Heart left ventricle (tissue), 16 donors: ENCODE results near the gene HOXB8. TPM values are rescaled to one million over a fixed set of nuclear protein-coding genes. Genes with fewer than 3 reads are reported as not detected.

Experiments used
- ATAC-seq, 4 donors: fragments of 200-7000 bp; cut with Tn5 transposase; one replicate each; pipeline ENCODE4 v1.9.1; 2020 to 2022; ENCODE audit warnings: moderate library complexity in 4 of 4, mild to moderate bottlenecking in 3 of 4, moderate number of reproducible peaks in 1 of 4
- DNase-seq, 5 donors: peaks; one replicate each; pipeline ENCODE4 v3.0.0-alpha.2; 2020
- H3K27ac ChIP-seq, 12 donors: fragments of 200-600 bp; sonication (generic) in 4 of 12; one replicate each; pipeline versions ENCODE4 v1.5.0 to v1.8.0; 2016 to 2022; ENCODE audit warnings: mild to moderate bottlenecking in 2 of 12
- H3K27me3 ChIP-seq, 9 donors: fragments of 200-600 bp; sonication (generic) in 2 of 9; one replicate each; pipeline versions ENCODE4 v1.5.1 to v1.8.0; 2016 to 2022; ENCODE audit warnings: mild to moderate bottlenecking in 3 of 9
- H3K36me3 ChIP-seq, 9 donors: fragments of 200-600 bp; sonication (generic) in 2 of 9; one replicate each; pipeline versions ENCODE4 v1.5.0 to v1.8.0; 2018 to 2022; ENCODE audit warnings: mild to moderate bottlenecking in 2 of 9
- H3K4me1 ChIP-seq, 12 donors: fragments of 200-600 bp; sonication (generic) in 4 of 12; one replicate each; pipeline versions ENCODE4 v1.5.0 to v1.8.0; 2016 to 2022; ENCODE audit warnings: mild to moderate bottlenecking in 3 of 12
- H3K4me3 ChIP-seq, 12 donors: fragments of 200-600 bp; sonication (generic) in 4 of 12; one replicate each; pipeline versions ENCODE4 v1.5.0 to v1.8.0; 2017 to 2022; ENCODE audit warnings: mild to moderate bottlenecking in 9 of 12, moderate library complexity in 4 of 12
- H3K9me3 ChIP-seq, 12 donors: fragments of 200-600 bp; sonication (generic) in 4 of 12; one replicate each; pipeline versions ENCODE4 v1.5.0 to v1.8.0; 2016 to 2022; ENCODE audit warnings: mild to moderate bottlenecking in 1 of 12
- POLR2A ChIP-seq, 2 donors: fragments of 450-650 bp; IDR thresholded peaks; one replicate each; pipeline ENCODE4 v1.6.1; 2017; ENCODE audit warnings: antibody characterized with exemption in 2 of 2, mild to moderate bottlenecking in 2 of 2, moderate library complexity in 2 of 2
- WGBS, 4 donors: extraction: QIAGEN DNeasy Blood & Tissue Kit in 2 of 4; methylation state at CpG; one replicate each; pipeline versions ENCODE4 v1.1.5 to v1.1.7; 2013 to 2018; 5-methylcytosine and 5-hydroxymethylcytosine counted together
- intact Hi-C, 10 donors: fragments of 100-400 bp; cut with DNase I; formaldehyde crosslinking; loops; one replicate each; pipeline versions ENCODE4 v1.11.1 to v1.14.2; 2022
- polyA plus RNA-seq, 2 donors: library from polyadenylated mRNA; stranded (reverse); fragments of 200-250 nt; gene quantifications; one replicate each; pipeline ENCODE4 v1.2.3, GENCODE V29; 2013
- total RNA-seq, 9 donors: library from RNA; depleted of rRNA in 2 of 9; stranded (reverse); fragments of >200 nt in 2 of 9; fragmentation: NEBNext Ultra II Directional in 3 of 9; extraction: Animal tissue kit (Norgen Biotek cat#: 25700) in 3 of 9; gene quantifications; one replicate each; pipeline versions ENCODE4 v1.1.0 to v1.2.4, GENCODE V29; 2016 to 2023
- TF ChIP-seq, protein P1 (sequence below), 12 donors: fragments of 200-600 bp; sonication (generic) in 4 of 12; IDR thresholded peaks; one replicate each; pipeline versions ENCODE4 v1.5.0 to v1.8.0; 2018 to 2022; ENCODE audit warnings: antibody characterized with exemption in 12 of 12, mild to moderate bottlenecking in 5 of 12
- donor health status: ischemic (EF 13 %, LVEDD 7.1; RV severe dilation, severe dysfunction).
- donor health status: healthy with polysubstance abuse.
- donor health status: DM: no; HTN: yes; CAD: no.
- donor health status: DM: no; HTN: no; CAD: no.
- donor health status: ischemic (EF 25% LVEDD 6.9; RV normal size, moderate dysfunction).
- donor health status: ischemic (EF 25% LVEDD 5.7; RV mildly dilated, moderate dysfunction).
- donor health status: healthy.
- donor health status: DM: yes; HTN: yes; CAD: no.
- donor health status: ischemic (EF 35%, LVEDD 5.7; RV mildly dilated, moderate dysfunction).
- donor health status: nonischemic (EF 11% LVEDD 7.7; RV severe dilation, severe dysfunction).
- donor health status: DM: yes; HTN: yes; CAD: no.
- donor health status: PGD.
- donor health status: ischemic (EF 29% LVEDD 5.4; RV normal size, mild dysfunction).
- donor health status: nonischemic (EF 23%, LVEDD 6.1; RV moderate dilation, normal function).

The HOXB8 gene
- total and polyA plus RNA-seq, 11 donors: not detected

DNA sequence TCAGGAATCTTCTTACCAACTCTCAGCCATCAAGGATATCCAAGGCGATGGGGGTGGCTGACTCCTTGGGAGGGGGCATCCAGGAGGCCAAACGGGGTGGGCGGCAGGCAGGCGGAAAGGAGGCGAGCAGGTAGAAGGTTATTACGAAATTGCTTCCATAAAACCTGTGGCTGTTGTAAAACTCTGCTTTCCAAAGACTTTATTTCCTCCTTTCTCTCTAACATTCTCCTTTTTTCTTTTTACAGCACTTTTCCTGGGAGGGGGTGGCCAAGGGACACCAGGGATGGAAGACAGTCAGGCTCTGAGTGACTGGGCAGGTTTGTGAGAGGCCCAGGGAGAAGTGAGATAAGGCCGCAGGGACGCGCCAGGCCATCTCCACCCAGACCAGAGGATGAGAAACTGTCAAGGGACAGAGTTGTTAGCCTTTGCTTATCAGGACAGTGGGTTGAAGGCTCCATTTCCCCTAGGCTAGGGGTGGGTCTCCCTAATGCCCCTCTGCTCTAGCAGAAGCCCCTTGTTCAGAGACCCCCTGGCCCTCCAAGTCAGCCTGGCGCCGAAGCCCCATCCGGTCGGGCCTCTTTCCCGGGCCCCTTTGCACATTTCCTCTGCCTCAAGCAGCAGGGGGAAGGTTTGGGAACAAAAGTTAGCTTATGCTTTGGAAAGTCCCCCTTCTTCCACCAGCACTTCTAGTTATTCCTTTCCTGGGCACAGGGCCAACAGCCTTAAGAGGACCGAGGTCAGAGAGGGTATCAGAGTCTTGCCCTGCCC, 16.0 kb upstream of the HOXB8 start:
- Histone ChIP-seq H3K27ac (no peak overlapping the region), H3K36me3 (no peaks in the 10 kb centered on the region), H3K4me1 (peaks cover 4 to 19% (median 8%) of the 10 kb centered on the region in 12 donors), H3K4me3 (no peak overlapping the region), H3K9me3 (no peaks in the 10 kb centered on the region), H3K27me3 (peaks cover 91 to 100% (median 100%) of the 10 kb centered on the region in 9 donors)
- DNase-seq (no peak), ATAC-seq (no peak)
- intact Hi-C loops: no loop called here
- 13 to 14% (median 13%) methylated on average over 15 of the region's 15 CpGs for WGBS, 4 donors
- no peak for TF ChIP-seq POLR2A (IDR thresholded peaks at IDR 0.05)
- TF ChIP-seq, protein P1, sequence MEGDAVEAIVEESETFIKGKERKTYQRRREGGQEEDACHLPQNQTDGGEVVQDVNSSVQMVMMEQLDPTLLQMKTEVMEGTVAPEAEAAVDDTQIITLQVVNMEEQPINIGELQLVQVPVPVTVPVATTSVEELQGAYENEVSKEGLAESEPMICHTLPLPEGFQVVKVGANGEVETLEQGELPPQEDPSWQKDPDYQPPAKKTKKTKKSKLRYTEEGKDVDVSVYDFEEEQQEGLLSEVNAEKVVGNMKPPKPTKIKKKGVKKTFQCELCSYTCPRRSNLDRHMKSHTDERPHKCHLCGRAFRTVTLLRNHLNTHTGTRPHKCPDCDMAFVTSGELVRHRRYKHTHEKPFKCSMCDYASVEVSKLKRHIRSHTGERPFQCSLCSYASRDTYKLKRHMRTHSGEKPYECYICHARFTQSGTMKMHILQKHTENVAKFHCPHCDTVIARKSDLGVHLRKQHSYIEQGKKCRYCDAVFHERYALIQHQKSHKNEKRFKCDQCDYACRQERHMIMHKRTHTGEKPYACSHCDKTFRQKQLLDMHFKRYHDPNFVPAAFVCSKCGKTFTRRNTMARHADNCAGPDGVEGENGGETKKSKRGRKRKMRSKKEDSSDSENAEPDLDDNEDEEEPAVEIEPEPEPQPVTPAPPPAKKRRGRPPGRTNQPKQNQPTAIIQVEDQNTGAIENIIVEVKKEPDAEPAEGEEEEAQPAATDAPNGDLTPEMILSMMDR (IDR thresholded peaks at IDR 0.05): no peak

DNA sequence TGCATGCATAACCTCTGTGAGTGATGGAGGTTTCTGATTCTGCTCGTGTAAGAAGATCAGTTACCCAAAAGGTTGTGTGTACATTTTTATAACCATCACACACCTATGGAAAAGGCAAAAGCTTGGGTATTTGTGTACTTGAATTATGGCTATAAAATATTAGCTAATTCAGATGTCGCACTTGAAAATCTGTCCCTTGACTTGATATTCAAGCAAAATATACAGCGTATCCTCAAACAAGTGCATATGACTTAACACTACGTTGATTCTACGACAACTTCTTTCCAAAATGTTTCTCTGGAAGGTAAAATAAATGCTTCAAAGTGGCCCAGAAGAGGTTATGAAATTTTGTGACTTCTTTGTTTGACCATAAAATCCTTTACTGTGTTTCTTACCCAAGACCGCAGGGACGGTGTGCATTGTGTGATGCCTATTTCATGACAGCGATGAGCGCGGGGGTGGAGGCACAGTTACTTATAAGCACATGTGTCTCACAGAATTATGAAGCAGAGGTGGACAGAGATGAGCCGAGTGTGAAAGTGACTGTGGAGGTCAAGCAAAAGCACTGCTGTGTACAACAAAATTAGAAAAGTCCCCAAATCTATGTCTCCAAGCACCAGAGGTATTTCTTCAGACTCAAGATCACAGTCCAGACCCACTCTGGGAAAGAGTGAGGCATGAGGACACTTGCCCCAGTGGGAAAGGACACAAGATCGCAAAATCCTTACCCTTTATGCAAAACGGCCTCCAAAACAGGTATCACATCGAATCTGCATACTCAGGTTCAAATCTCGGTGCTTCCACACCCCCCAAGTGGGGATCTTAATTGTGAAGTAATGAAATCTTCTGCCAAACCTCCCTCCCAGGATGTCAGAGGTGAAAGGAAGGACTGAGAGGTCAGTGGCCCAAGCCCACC, 15.2 kb upstream of the HOXB8 start:
- no peaks in the 10 kb centered on the region for H3K36me3 ChIP-seq
- no peak overlapping the region for H3K27ac ChIP-seq
- H3K4me1 ChIP-seq: peaks cover 7 to 28% (median 16%) of the 10 kb centered on the region in 12 donors
- no peak for DNase-seq
- H3K4me3 ChIP-seq: no peak overlapping the region
- TF ChIP-seq, protein P1 (IDR thresholded peaks at IDR 0.05): no peak
- TF ChIP-seq POLR2A (IDR thresholded peaks at IDR 0.05): no peak
- ATAC-seq: no peak
- no peaks in the 10 kb centered on the region for H3K9me3 ChIP-seq
- peaks cover 88 to 100% (median 100%) of the 10 kb centered on the region in 9 donors for H3K27me3 ChIP-seq
- 22 to 35% (median 28%) methylated on average over 15 of the region's 15 CpGs for WGBS, 4 donors
- intact Hi-C loops: no loop called here

DNA sequence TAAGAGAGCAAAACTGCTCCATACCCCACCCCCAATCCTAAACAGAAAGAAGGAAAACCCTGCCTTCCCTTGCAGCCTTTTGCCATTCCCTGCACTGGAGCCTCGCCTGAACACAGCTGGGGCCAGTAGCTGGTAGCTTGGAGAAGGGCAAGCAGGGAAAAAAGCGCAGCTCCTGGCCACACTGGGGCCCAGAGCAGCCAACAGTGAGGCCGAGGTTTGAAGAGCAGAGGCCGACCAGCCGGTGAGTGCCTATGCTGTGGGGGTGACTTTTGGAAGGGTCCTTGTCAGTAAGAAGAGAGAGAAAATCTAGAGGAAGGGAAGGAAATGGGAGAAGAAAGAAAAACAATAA, 14.3 kb upstream of the HOXB8 start:
- no peak for TF ChIP-seq POLR2A (IDR thresholded peaks at IDR 0.05)
- Histone ChIP-seq H3K27ac (no peak overlapping the region), H3K36me3 (no peaks in the 10 kb centered on the region), H3K27me3 (peaks cover 86 to 100% (median 100%) of the 10 kb centered on the region in 9 donors), H3K4me1 (peaks cover 7 to 34% (median 21%) of the 10 kb centered on the region in 12 donors), H3K9me3 (no peaks in the 10 kb centered on the region), H3K4me3 (no peak overlapping the region)
- ATAC-seq: no peak
- DNase-seq: no peak
- intact Hi-C loops: loop anchor here in 1 of 10 donors (10.0 kb wide), 1 partner anchor 465 kb away; no protein-coding TSS in a partner anchor
- WGBS, 4 donors: 11 to 22% (median 15%) methylated on average over 5 of the region's 5 CpGs

DNA sequence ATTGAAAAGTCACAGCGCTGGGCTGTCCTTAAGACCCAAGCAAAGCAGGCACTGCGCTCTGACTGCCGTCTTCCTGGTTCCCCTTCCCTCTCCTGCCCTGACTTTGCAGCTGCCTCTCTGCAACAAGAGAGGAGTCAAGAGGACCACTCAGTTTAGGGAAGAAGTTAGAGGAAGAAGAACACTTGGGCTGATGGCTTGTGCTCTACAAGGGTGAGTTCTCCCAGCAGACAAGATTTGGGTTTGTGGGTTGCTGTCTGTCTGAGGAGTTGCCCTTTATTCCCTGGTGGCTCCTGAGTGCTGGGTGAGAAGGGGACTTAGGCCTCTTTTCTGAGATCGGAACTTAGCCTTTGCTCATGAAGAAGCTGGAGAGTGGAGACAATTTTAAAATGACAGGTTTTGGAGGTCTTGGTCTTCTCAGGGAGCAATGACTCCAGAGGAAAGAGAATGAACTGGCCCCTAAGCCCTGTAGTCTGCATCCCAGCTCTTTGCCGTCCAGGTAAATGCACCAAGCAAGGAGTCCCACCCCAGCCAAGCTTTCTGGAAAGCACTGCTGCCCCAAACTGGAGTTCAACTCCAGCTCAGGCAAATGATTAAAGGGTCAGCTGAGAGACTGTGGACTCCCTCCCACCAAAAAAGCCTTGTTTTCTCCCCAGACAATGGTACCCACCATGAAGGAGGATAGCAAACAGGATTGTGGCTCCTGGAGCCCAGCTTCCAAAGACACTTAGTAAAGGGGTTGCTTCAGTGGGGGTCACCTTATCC, 13.7 kb upstream of the HOXB8 start:
- peaks cover 84 to 100% (median 100%) of the 10 kb centered on the region in 9 donors for H3K27me3 ChIP-seq

More for the DNA sequence above, 13.7 kb upstream of the HOXB8 start:
- Histone ChIP-seq H3K4me3 (no peak overlapping the region), H3K9me3 (no peaks in the 10 kb centered on the region), H3K27ac (no peak overlapping the region), H3K36me3 (no peaks in the 10 kb centered on the region), H3K4me1 (peaks cover 7 to 32% (median 21%) of the 10 kb centered on the region in 12 donors)
- TF ChIP-seq POLR2A (IDR thresholded peaks at IDR 0.05): no peak
- TF ChIP-seq, protein P1 (IDR thresholded peaks at IDR 0.05): no peak
- WGBS, 4 donors: 11 to 31% (median 18%) methylated on average over 5 of the region's 5 CpGs
- intact Hi-C loops: loop anchor here in 1 of 10 donors (10.0 kb wide), 1 partner anchor 464 kb away; no protein-coding TSS in a partner anchor
- DNase-seq (no peak), ATAC-seq (no peak)
